ENCODE measurements around the gene TNFRSF19. TPM values are rescaled to one million over a fixed set of nuclear protein-coding genes. Genes with fewer than 3 reads are reported as not detected.

The TNFRSF19 gene
- total RNA-seq, 4 donors from 2014 or later, result 5.2 to 9.5 (median 7.2) TPM

GRCh38 chr13:23628765-23629565 lies 58.8 kb downstream of the TNFRSF19 start:
- Histone ChIP-seq H3K4me1 (peaks cover 0 to 41% (median 9%) of the 10 kb centered on the region in 3 donors), H3K27ac (peak overlapping the region in 3 of 4 donors; percentile 24 to 37 (median 34)), H3K36me3 (peaks cover 0 to 20% (median 0%) of the 10 kb centered on the region in 3 donors), H3K27me3 (no peaks in the 10 kb centered on the region), H3K9me3 (no peaks in the 10 kb centered on the region), H3K4me3 (no peak overlapping the region)
- TF ChIP-seq POLR2A (IDR thresholded peaks at IDR 0.05) (no peak), CTCF (IDR thresholded peaks at IDR 0.05) (no peak)
- no peak for DNase-seq
- intact Hi-C loops (cut with DNase I), result no loop called here
- WGBS, 2 donors, result 57 to 83% methylated on average over 1 to 4 of the region's 5 CpGs

GRCh38 chr13:23629566-23630272 lies 59.5 kb downstream of the TNFRSF19 start:
- peaks cover 0 to 41% (median 9%) of the 10 kb centered on the region in 3 donors for H3K4me1 ChIP-seq
- intact Hi-C loops (cut with DNase I), result no loop called here
- no peaks in the 10 kb centered on the region for H3K27me3 ChIP-seq
- H3K9me3 ChIP-seq, result no peaks in the 10 kb centered on the region
- peaks cover 0 to 19% (median 0%) of the 10 kb centered on the region in 3 donors for H3K36me3 ChIP-seq
- no peak for TF ChIP-seq POLR2A (IDR thresholded peaks at IDR 0.05)
- no peak for TF ChIP-seq CTCF (IDR thresholded peaks at IDR 0.05)
- no peak for DNase-seq
- H3K27ac ChIP-seq, result peak overlapping the region in 3 of 4 donors; percentile 24 to 37 (median 34)
- H3K4me3 ChIP-seq, result no peak overlapping the region
- 48 to 56% methylated on average over 3 to 5 of the region's 6 CpGs for WGBS, 2 donors

- peak overlapping the region in 1 of 4 donors; percentile 37 for H3K27ac ChIP-seq
- H3K4me1 ChIP-seq, result peaks cover 0 to 41% (median 9%) of the 10 kb centered on the region in 3 donors
- no peaks in the 10 kb centered on the region for H3K27me3 ChIP-seq
- DNase-seq, result no peak
- 57 to 67% methylated on average over 5 of the region's 5 CpGs for WGBS, 2 donors
- no peaks in the 10 kb centered on the region for H3K9me3 ChIP-seq
- intact Hi-C loops (cut with DNase I), result no loop called here
- H3K4me3 ChIP-seq, result no peak overlapping the region
- H3K36me3 ChIP-seq, result peaks cover 0 to 13% (median 0%) of the 10 kb centered on the region in 3 donors
- no peak for TF ChIP-seq CTCF (IDR thresholded peaks at IDR 0.05)
- no peak for TF ChIP-seq POLR2A (IDR thresholded peaks at IDR 0.05)
Observed at GRCh38 chr13:23630349-23631093, 60.3 kb downstream of the TNFRSF19 start.

- intact Hi-C loops (cut with DNase I), result no loop called here
- WGBS, 2 donors, result 77% methylated on average over 6 of the region's 6 CpGs
- no peak for TF ChIP-seq CTCF (IDR thresholded peaks at IDR 0.05)
- TF ChIP-seq POLR2A (IDR thresholded peaks at IDR 0.05), result no peak
Observed at GRCh38 chr13:23631311-23632047, 61.3 kb downstream of the TNFRSF19 start.

More at GRCh38 chr13:23631311-23632047, 61.3 kb downstream of the TNFRSF19 start:
- peaks cover 0 to 12% (median 0%) of the 10 kb centered on the region in 3 donors for H3K36me3 ChIP-seq
- no peaks in the 10 kb centered on the region for H3K9me3 ChIP-seq
- DNase-seq, result no peak
- no peak overlapping the region for H3K4me3 ChIP-seq
- no peak overlapping the region for H3K27ac ChIP-seq
- no peaks in the 10 kb centered on the region for H3K27me3 ChIP-seq
- peaks cover 0 to 41% (median 9%) of the 10 kb centered on the region in 3 donors for H3K4me1 ChIP-seq
